HG03442 (cell line): ENCODE data around the gene ROBO3.

Experiments
- ATAC-seq: cut with Tn5 transposase; IDR thresholded peaks from one replicate; pipeline ENCODE4 v1.9.1; 2021; ENCODE audit warnings: mild to moderate bottlenecking, moderate library complexity; ENCODE audit not compliant: unreplicated experiment

ROBO3 gene

DNA sequence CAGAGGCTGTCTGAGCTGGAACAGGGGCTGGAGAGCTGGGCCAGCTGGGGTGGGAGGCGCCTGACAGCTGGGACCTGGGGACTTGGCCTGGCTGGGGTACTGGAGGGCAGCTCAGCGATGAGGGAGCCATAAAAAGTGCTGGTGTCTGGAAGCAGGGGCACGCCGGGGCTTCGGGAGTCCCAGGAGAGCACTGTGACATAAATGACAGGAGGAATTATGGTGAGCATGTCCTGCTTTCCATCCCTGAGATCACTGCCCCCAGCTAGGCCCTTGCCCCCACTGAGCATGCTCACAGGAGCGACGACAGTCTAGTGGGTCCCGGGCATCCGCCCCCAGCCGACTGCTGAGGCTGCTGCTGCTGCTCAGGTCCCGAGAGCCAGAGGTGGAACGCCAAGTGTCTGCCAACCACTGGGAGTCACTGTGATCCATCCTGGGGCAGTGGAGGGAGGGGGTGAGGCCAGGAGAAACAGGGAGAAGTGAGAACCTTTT is 26.2 kb downstream of the ROBO3 start:
- ATAC-seq, result no peak

DNA sequence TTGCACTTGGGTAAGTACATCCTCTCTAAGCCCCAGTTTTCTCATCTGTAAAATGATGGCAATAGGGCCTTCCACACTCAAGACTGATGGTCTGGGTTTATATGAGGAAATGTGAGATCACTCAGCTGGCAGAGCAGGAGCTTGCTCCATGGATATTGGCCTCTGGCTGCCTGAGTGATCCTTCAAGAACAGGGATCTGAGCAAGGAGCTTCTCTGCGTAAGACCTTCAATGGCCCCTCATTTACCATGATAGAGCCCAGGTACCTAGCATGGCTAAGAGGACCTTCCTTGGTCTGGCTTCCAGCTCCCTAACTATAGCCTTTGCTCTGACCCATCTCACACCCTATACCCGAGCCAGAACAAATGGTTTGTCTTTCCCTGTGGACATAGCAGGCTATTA is 26.9 kb downstream of the ROBO3 start:
- no peak for ATAC-seq

GRCh38 chr11:124892750-124893454 is 27.7 kb downstream of the ROBO3 start:
- ATAC-seq, result no peak

DNA sequence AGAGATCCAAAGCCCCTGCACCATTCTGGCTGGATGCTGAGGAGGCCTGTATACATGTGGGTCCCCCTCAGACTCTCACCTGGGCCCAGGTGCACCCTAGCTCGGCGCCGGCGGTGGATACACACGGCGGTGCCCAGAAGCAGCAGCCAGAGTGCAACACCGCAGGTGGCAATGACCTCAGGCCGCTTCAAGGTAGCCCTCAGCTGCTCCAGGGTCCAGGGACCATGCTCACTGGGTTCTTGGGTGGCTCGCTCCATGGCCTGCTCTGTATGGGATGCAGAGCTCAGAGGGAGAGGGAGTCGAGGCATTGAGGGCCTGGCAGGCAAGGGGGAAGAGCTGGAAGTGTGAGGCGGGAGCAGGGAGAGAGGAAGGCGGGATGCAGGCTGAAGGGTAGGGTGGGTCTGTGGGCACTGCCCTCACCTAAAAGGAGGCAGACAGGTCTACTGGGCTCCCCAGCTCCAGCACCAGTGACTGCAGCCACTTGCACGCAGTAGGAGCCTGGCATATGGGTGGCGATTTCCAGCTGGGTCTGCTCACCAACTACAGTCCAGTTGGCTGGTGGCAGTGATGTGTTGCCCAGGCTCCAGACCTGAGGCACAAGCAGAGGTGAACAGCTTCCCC is 28.7 kb downstream of the ROBO3 start:
- no peak for ATAC-seq

- ATAC-seq, result no peak
These were observed 29.6 kb downstream of the ROBO3 start for GRCh38 chr11:124894606-124895430.

DNA sequence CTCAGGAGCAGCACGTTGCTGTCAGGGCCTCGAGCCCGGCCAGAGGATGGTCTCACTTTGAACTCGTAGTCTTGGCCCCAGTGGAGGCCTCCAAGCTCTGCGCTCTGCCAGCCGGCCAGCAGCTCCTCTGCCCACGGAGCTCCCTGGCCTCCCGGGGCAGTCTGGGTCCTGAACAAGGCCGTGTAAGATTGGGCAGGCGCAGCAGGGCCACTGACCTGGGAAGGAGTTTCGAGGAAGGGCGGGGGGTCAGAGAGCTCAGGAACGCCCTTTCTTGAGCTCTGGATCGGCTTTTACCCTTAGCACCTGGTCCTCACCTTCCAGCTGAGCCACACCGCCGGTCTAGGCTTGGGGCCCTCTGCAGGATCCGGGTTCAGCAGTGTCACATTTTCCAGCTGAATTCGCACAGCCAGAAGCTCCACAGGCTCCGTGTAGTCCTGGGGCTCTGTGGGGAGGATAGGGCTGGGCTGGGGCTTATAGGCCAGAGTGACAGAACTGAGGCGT is 30.3 kb downstream of the ROBO3 start:
- no peak for ATAC-seq

- ATAC-seq, result no peak
These were observed 31.0 kb downstream of the ROBO3 start for GRCh38 chr11:124896071-124896750.

GRCh38 chr11:124896821-124897391 is 31.7 kb downstream of the ROBO3 start:
- ATAC-seq, result no peak

DNA sequence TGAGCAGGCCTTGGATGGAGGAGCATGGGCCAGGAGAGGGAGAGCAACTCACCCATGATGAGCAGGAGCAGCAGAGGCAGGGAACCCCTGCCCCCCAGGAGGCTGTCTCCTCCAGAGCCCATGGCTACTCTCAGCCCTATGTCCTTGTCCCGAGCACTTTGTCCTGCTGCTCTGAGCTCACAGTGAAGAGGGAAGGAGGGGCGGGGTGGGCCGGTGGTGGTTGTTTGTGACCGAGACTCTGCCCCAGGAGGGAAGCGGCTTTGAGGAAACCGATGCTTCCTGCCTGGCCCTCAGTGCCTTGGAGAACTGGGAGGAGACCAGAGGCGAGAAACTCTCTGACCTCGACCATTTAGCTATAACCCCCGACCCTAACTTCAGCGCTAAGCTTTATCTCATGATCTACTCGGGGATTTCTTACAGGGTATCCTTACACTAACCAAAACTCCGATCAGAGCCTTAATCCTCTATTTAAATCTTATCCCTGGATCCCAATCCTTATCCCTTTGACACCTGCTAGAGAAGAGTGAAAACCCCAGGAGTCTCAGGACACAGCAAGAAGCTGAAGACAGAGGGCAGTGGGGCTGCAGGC is 32.5 kb downstream of the ROBO3 start, which contains the start of gene ROBO4:
Gene ROBO4, minus strand, starts transcription at position 192 of the 589 bp plus-strand sequence. Its CDS starts 70 bp downstream, at position 122.
- no peak for ATAC-seq

- no peak for ATAC-seq
These were observed 33.0 kb downstream of the ROBO3 start for GRCh38 chr11:124898263-124898680.

- no peak for ATAC-seq
These were observed 33.5 kb downstream of the ROBO3 start for GRCh38 chr11:124898711-124899110.

DNA sequence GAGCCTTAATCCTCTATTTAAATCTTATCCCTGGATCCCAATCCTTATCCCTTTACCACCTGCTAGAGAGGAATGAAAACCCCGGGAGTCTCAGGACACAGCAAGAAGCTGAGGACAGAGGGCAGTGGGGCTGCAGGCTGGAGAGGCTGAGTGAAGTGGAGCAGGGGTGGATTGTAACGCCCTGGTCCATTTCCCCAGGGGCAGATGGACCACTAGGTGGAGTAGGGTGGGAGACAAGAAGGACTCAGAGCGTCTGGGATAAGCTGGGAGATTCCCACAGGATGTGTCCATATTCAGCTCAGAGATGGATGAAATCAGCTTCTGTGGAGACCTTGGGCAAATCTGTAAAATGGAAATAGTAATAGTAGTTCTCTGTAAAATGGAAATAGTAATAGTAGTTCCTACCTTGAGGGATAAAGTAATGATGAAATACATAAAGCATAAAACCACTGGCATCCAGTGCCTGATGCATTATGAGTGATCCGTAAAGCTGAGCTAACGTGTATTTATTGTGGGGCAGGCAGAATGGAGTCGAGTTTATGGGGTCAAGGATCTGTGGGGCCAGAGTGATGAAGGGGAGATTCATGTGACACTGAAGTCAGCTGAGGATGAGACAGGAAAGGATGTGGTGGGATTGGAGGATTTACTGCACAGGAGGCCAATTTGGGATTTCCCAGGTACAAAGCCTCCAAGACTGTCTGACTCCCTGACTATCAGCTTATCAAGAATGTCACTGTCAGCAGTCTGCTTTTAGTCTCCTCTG is 34.3 kb downstream of the ROBO3 start:
- ATAC-seq, result no peak

- no peak for ATAC-seq
These were observed 35.2 kb downstream of the ROBO3 start for GRCh38 chr11:124900464-124900863.

- ATAC-seq, result no peak
These were observed 37.4 kb downstream of the ROBO3 start for GRCh38 chr11:124902616-124903015.

- no peak for ATAC-seq
These were observed 50.5 kb downstream of the ROBO3 start for GRCh38 chr11:124915541-124916369.

- ATAC-seq, result no peak
These were observed 51.1 kb downstream of the ROBO3 start for GRCh38 chr11:124916370-124916710.

- ATAC-seq, result no peak
These were observed 51.9 kb downstream of the ROBO3 start for GRCh38 chr11:124917115-124917637.

- ATAC-seq, result no peak
These were observed 53.7 kb downstream of the ROBO3 start, which contains the start of gene HEPN1 for GRCh38 chr11:124918950-124919349. Gene HEPN1 (plus strand): TSS chr11:124919250.
